Suprapubic skin (tissue), 4 donors: ENCODE results near the gene PDE7B. TPM values are rescaled to one million over a fixed set of nuclear protein-coding genes. Genes with fewer than 3 reads are reported as not detected.
"Not testable (repeated sequence)": the region's sequence is repeated elsewhere in the genome, so short reads cannot be mapped to it uniquely, and the experiment has no call there.

Experiments used
- DNase-seq, 2 donors: peaks; one replicate each; pipeline ENCODE4 v3.0.0-alpha.2; 2019; ENCODE audit warnings: low spot score in 2 of 2
- H3K27ac ChIP-seq: fragments of 200-600 bp; sonication (generic); one replicate; pipeline ENCODE4 v1.5.1; 2019
- H3K27me3 ChIP-seq: fragments of 200-600 bp; sonication (generic); one replicate; pipeline ENCODE4 v1.5.1; 2019
- H3K36me3 ChIP-seq: fragments of 200-600 bp; sonication (generic); one replicate; pipeline ENCODE4 v1.5.1; 2019
- H3K4me1 ChIP-seq: fragments of 200-600 bp; sonication (generic); one replicate; pipeline ENCODE4 v1.5.1; 2019
- H3K4me3 ChIP-seq: fragments of 200-600 bp; sonication (generic); one replicate; pipeline ENCODE4 v1.5.1; 2019; ENCODE audit warnings: mild to moderate bottlenecking
- H3K9me3 ChIP-seq: fragments of 200-600 bp; sonication (generic); one replicate; pipeline ENCODE4 v1.5.1; 2019
- EP300 ChIP-seq: sonication (generic); formaldehyde crosslinking; IDR thresholded peaks from one replicate; pipeline ENCODE4 v1.6.1; 2017; ENCODE audit warnings: antibody characterized with exemption
- POLR2A ChIP-seq, 2 donors: fragments of 450-650 bp; IDR thresholded peaks; one replicate each; pipeline ENCODE4 v1.6.1; 2017; ENCODE audit warnings: antibody characterized with exemption in 2 of 2, mild to moderate bottlenecking in 2 of 2, moderate library complexity in 2 of 2
- POLR2AphosphoS5 ChIP-seq, 3 donors: sonication (generic); formaldehyde crosslinking; IDR thresholded peaks; one replicate each; pipeline ENCODE4 v1.6.1; 2017; ENCODE audit warnings: antibody characterized with exemption in 3 of 3
- WGBS: methylation state at CpG from one replicate; pipeline ENCODE4 v1.1.5; 2018; 5-methylcytosine and 5-hydroxymethylcytosine counted together
- total RNA-seq, 4 donors: library from RNA; depleted of rRNA; stranded (reverse); fragments of >200 nt; gene quantifications; one replicate each; pipeline ENCODE4 v1.1.0, GENCODE V29; 2016
- TF ChIP-seq, protein P1 (sequence below), 2 donors: fragments of 200-600 bp in 1 of 2; fragments of 450-650 bp in 1 of 2; sonication (generic) in 1 of 2; IDR thresholded peaks; one replicate each; pipeline ENCODE4 v1.5.1; 2016 to 2019; ENCODE audit warnings: antibody characterized with exemption in 2 of 2, mild to moderate bottlenecking in 1 of 2, moderate library complexity in 1 of 2

PDE7B gene
- total RNA-seq, 4 donors from 2014 or later: 0.26 to 1.2 (median 0.62) TPM

DNA sequence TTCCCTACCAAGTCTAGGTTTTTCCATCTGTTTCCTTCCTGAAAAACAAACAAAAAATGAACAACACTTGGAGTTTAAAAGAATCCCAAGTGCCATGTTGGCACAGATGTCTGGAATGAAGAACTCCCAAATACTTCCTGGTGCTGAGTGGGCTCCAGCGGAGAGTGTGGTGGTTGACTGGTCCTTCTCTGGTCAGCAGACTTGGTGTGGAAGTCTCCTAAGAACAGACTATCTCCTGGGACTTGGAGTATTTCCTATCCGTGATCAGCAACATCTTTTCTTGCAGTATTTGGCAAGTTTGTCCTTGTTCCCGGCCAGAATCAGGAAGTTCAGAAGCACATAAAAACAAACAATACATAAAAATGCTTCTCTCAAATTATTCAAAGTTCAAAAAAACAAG is 244.5 kb downstream of the PDE7B start:
- no peaks in the 10 kb centered on the region for H3K36me3 ChIP-seq
- no peaks in the 10 kb centered on the region for H3K9me3 ChIP-seq
- H3K27ac ChIP-seq: no peak overlapping the region
- H3K4me3 ChIP-seq: no peak overlapping the region
- TF ChIP-seq, protein P1, sequence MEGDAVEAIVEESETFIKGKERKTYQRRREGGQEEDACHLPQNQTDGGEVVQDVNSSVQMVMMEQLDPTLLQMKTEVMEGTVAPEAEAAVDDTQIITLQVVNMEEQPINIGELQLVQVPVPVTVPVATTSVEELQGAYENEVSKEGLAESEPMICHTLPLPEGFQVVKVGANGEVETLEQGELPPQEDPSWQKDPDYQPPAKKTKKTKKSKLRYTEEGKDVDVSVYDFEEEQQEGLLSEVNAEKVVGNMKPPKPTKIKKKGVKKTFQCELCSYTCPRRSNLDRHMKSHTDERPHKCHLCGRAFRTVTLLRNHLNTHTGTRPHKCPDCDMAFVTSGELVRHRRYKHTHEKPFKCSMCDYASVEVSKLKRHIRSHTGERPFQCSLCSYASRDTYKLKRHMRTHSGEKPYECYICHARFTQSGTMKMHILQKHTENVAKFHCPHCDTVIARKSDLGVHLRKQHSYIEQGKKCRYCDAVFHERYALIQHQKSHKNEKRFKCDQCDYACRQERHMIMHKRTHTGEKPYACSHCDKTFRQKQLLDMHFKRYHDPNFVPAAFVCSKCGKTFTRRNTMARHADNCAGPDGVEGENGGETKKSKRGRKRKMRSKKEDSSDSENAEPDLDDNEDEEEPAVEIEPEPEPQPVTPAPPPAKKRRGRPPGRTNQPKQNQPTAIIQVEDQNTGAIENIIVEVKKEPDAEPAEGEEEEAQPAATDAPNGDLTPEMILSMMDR (IDR thresholded peaks at IDR 0.05): no peak
- TF ChIP-seq POLR2AphosphoS5 (IDR thresholded peaks at IDR 0.05): no peak
- no peak for TF ChIP-seq POLR2A (IDR thresholded peaks at IDR 0.05)
- no peak for TF ChIP-seq EP300
- peaks cover 5% of the 10 kb centered on the region for H3K4me1 ChIP-seq
- H3K27me3 ChIP-seq: no peaks in the 10 kb centered on the region
- WGBS: 10% methylated on average over 3 of the region's 3 CpGs
- DNase-seq: peak in 1 of 2 donors; percentile 63

DNA sequence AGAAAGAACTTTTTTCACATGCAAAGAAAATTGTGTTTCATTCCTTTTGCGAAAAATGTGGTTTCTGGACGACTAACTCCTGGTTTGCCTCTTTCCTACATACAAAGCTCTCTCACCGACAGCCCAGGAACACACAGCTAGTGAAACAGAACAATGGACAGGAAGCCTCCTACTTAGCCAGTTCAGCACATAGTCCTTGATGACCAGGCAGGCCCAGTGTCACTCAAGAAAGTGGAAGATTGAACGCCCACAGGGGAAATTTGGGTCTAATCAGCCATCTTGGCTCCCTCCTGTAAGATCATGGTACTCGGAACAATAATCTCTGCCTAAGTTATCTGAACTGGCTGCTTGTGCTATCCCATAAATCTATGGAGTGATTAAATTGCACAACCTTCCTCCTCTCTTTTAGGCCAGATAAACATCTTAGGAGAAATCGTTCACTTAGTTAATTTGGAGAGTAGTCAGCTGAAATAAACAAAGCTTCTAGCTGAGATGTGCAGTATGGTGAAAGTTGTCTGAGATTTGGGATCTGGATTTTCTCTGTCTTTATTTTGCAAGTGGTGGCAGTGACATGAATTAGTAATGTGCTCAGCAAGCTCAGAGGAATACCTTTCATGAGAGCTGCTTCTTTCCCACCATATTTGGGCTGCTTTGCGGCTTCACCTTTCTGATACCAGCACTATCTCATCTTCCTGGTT is 251.6 kb downstream of the PDE7B start:
- Histone ChIP-seq H3K27ac (no peak overlapping the region), H3K4me1 (peaks cover 11% of the 10 kb centered on the region)
- WGBS: 71% methylated on average over 7 of the region's 7 CpGs

DNA sequence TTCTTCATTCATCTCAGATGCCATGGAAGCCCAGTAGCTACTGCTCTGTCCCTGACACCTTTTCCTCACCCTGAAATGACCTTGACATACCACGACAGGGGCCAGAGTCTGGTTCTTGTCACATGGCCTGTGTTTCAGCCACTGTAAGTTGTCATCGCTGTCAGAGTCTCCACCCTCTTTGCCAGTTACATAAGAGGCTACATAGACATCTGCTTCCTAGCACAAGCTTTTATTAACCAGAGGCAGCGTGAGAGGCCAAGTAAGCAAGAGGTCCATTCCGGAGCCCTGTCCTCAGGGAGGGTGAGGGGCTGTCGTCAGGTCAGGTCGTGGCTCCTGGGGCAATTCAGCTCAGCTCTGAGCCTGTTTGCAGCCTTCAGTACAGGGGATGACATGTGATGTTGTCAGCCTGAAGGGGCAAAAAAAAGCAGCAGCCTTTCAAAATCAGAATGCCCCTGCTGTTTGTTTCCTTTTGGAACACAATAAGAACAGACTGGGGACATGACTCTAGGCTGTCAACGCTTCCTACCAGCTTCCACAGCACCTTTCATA is 252.3 kb downstream of the PDE7B start:
- TF ChIP-seq POLR2A (IDR thresholded peaks at IDR 0.05) (no peak), POLR2AphosphoS5 (IDR thresholded peaks at IDR 0.05) (no peak), EP300 (no peak)
- TF ChIP-seq, protein P1 (IDR thresholded peaks at IDR 0.05): no peak
- Histone ChIP-seq H3K4me3 (no peak overlapping the region), H3K4me1 (peaks cover 11% of the 10 kb centered on the region), H3K27ac (no peak overlapping the region), H3K9me3 (no peaks in the 10 kb centered on the region), H3K27me3 (no peaks in the 10 kb centered on the region), H3K36me3 (no peaks in the 10 kb centered on the region)
- 39% methylated on average over 7 of the region's 7 CpGs for WGBS
- DNase-seq: no peak

More for the DNA sequence above, 251.6 kb downstream of the PDE7B start:
- DNase-seq: no peak
- Histone ChIP-seq H3K36me3 (no peaks in the 10 kb centered on the region), H3K9me3 (no peaks in the 10 kb centered on the region), H3K27me3 (no peaks in the 10 kb centered on the region), H3K4me3 (no peak overlapping the region)
- no peak for TF ChIP-seq POLR2AphosphoS5 (IDR thresholded peaks at IDR 0.05)
- TF ChIP-seq EP300: no peak
- TF ChIP-seq, protein P1 (IDR thresholded peaks at IDR 0.05): no peak
- no peak for TF ChIP-seq POLR2A (IDR thresholded peaks at IDR 0.05)

DNA sequence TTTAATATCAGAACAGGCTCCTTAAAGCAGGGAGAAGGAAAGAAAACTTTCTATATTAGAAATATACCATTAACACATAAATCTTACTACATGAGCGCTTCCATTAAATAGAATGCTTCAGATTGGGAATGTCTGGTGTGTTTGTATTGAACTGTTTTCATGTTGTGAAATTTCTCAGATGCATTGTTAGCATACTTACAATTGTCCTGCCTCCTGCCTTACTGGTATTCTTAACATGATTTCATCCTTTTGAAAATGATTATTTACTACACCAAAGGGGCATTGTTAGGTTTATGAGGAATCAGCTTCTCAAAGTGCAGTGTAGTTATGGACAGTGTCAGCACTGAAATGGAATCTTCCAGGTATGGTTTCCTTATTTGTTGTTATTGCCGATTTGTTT is 253.1 kb downstream of the PDE7B start:
- no peaks in the 10 kb centered on the region for H3K27me3 ChIP-seq
- no peak overlapping the region for H3K4me3 ChIP-seq
- H3K27ac ChIP-seq: no peak overlapping the region
- no peaks in the 10 kb centered on the region for H3K9me3 ChIP-seq
- peaks cover 11% of the 10 kb centered on the region for H3K4me1 ChIP-seq
- H3K36me3 ChIP-seq: no peaks in the 10 kb centered on the region
- WGBS: 68% methylated on average over 2 of the region's 2 CpGs
- DNase-seq: no peak
- no peak for TF ChIP-seq EP300
- TF ChIP-seq POLR2AphosphoS5 (IDR thresholded peaks at IDR 0.05): no peak
- TF ChIP-seq, protein P1 (IDR thresholded peaks at IDR 0.05): no peak
- TF ChIP-seq POLR2A (IDR thresholded peaks at IDR 0.05): no peak

DNA sequence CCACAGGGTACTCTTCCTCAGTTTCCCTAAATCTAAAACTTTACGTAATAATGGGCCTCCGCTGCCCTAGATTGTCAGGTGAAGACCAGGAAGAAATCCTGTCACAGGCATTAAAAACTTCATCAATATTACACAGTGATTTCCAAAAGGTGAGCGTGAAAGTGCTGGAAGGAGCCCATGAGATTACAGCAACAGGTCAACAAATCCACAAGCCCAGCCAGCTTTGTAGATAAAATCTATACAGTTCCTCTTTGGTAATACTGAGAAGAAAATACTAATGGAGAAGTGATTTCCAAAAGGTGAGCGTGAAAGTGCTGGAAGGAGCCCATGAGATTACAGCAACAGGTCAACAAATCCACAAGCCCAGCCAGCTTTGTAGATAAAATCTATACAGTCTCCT is 254.3 kb downstream of the PDE7B start:
- H3K27ac ChIP-seq, H3K9me3 ChIP-seq, H3K27me3 ChIP-seq, H3K4me3 ChIP-seq, H3K36me3 ChIP-seq, DNase-seq: not testable (repeated sequence)
- 84% methylated on average over 4 of the region's 4 CpGs for WGBS
- peaks cover 11% of the 10 kb centered on the region for H3K4me1 ChIP-seq
